Uterus (tissue), 4 donors: ENCODE results near the gene KRTAP10-8. TPM values are rescaled to one million over a fixed set of nuclear protein-coding genes. Genes with fewer than 3 reads are reported as not detected.

Experiments used
- DNase-seq, 2 donors: peaks; one replicate each; pipeline ENCODE4 v3.0.0-alpha.2; 2019 to 2020
- H3K27ac ChIP-seq, 2 donors: fragments of 200-600 bp; sonication (generic); 1 replicate in 1 of 2; 2 replicates in 1 of 2; pipeline ENCODE4 v1.5.1; 2016 to 2018
- H3K27me3 ChIP-seq, 2 donors: fragments of 200-600 bp; sonication (generic); one replicate each; pipeline ENCODE4 v1.5.1; 2018 to 2019; ENCODE audit warnings: control low read depth in 1 of 2
- H3K36me3 ChIP-seq, 2 donors: fragments of 200-600 bp; sonication (generic); one replicate each; pipeline ENCODE4 v1.5.1; 2019; ENCODE audit warnings: control low read depth in 1 of 2
- H3K4me1 ChIP-seq, 2 donors: fragments of 200-600 bp; sonication (generic); one replicate each; pipeline ENCODE4 v1.5.1; 2018 to 2019; ENCODE audit warnings: control low read depth in 1 of 2
- H3K4me3 ChIP-seq, 2 donors: fragments of 200-600 bp; sonication (generic); 1 replicate in 1 of 2; 2 replicates in 1 of 2; pipeline ENCODE4 v1.5.1; 2018 to 2019; ENCODE audit warnings: mild to moderate bottlenecking in 1 of 2
- H3K9me3 ChIP-seq, 2 donors: fragments of 200-600 bp; sonication (generic); one replicate each; pipeline ENCODE4 v1.5.1; 2019; ENCODE audit warnings: control low read depth in 1 of 2
- POLR2A ChIP-seq, 2 donors: fragments of 450-650 bp; IDR thresholded peaks; one replicate each; pipeline ENCODE4 v1.6.1; 2016; ENCODE audit warnings: antibody characterized with exemption in 2 of 2, mild to moderate bottlenecking in 1 of 2, moderate library complexity in 1 of 2
- intact Hi-C: fragments of 100-400 bp; cut with DNase I; formaldehyde crosslinking; loops from one replicate; pipeline ENCODE4 v1.15.1; 2023; ENCODE audit warnings: low total_unique reads
- total RNA-seq, 4 donors: library from RNA; depleted of rRNA in 3 of 4; stranded (reverse); fragments of >200 nt in 3 of 4; gene quantifications; one replicate each; pipeline versions ENCODE4 v1.1.0 to v1.2.4, GENCODE V29; 2014 to 2023
- TF ChIP-seq, protein P1 (sequence below), 4 experiments: fragments of 200-600 bp in 2 of 4; fragments of 450-650 bp in 2 of 4; sonication (generic) in 2 of 4; IDR thresholded peaks; one replicate each; pipeline ENCODE4 v1.5.1; 2016 to 2019; ENCODE audit warnings: antibody characterized with exemption in 4 of 4, mild to moderate bottlenecking in 2 of 4, moderate library complexity in 1 of 4
- donor health status: DM: yes; HTN: yes; CAD: no.

KRTAP10-8 gene
- total RNA-seq, 4 donors from 2014 or later, result not detected

GRCh38 chr21:44611551-44611950 lies 328 bp upstream of the KRTAP10-8 start:
- Histone ChIP-seq H3K27ac (no peak overlapping the region), H3K4me1 (no peaks in the 10 kb centered on the region), H3K27me3 (no peaks in the 10 kb centered on the region), H3K9me3 (peaks cover 0 to 2% of the 10 kb centered on the region in 2 donors), H3K36me3 (no peaks in the 10 kb centered on the region), H3K4me3 (no peak overlapping the region)
- intact Hi-C loops, result no loop called here
- no peak for DNase-seq
- TF ChIP-seq, protein P1, sequence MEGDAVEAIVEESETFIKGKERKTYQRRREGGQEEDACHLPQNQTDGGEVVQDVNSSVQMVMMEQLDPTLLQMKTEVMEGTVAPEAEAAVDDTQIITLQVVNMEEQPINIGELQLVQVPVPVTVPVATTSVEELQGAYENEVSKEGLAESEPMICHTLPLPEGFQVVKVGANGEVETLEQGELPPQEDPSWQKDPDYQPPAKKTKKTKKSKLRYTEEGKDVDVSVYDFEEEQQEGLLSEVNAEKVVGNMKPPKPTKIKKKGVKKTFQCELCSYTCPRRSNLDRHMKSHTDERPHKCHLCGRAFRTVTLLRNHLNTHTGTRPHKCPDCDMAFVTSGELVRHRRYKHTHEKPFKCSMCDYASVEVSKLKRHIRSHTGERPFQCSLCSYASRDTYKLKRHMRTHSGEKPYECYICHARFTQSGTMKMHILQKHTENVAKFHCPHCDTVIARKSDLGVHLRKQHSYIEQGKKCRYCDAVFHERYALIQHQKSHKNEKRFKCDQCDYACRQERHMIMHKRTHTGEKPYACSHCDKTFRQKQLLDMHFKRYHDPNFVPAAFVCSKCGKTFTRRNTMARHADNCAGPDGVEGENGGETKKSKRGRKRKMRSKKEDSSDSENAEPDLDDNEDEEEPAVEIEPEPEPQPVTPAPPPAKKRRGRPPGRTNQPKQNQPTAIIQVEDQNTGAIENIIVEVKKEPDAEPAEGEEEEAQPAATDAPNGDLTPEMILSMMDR (IDR thresholded peaks at IDR 0.05), result no peak
- no peak for TF ChIP-seq POLR2A (IDR thresholded peaks at IDR 0.05)

GRCh38 chr21:44612669-44613229 lies 870 bp downstream of the KRTAP10-8 start:
- Histone ChIP-seq H3K27ac (no peak overlapping the region), H3K4me1 (no peaks in the 10 kb centered on the region), H3K27me3 (no peaks in the 10 kb centered on the region), H3K4me3 (no peak overlapping the region), H3K9me3 (peaks cover 0 to 2% of the 10 kb centered on the region in 2 donors), H3K36me3 (no peaks in the 10 kb centered on the region)
- intact Hi-C loops, result no loop called here
- DNase-seq, result no peak
- TF ChIP-seq, protein P1 (IDR thresholded peaks at IDR 0.05), result no peak
- no peak for TF ChIP-seq POLR2A (IDR thresholded peaks at IDR 0.05)

DNA sequence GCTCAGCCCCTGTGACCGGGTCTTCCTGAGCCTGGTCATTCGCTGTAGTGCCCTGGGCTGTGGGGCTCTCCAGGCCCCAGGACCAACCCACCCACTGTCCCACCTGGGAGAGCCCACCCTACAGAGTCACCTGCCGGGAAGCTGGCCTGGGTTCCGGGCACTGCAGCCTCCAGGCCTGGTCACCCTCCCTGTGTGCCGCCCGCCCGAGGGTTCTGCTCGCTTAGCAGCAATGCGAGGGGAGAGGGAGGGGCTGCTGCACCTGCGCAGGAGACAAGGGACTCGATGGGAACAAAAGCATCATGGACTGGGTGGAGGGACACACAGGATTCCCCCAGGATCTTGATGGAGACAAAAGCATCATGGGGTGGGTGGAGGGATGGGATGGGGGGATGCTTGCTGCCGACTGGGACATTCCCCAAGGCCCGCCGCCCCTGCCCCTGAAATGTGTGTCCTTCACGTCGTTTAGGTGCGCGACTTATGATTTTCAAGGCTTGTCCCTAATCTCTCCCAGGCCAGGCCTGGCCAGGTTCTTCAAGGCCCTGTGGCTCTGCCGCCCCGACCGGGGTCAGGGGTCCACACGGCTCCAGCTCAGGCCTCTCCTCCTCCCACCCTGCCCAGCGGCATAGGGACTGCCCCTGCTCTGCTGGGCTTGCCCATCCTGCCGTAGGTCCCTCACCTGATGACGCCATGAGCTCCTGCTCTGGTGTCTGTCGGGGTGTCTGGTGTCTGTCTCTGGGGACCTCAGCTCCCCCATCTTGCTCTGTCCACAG lies 1.7 kb downstream of the KRTAP10-8 start:
- Histone ChIP-seq H3K9me3 (peaks cover 0 to 2% of the 10 kb centered on the region in 2 donors), H3K4me3 (no peak overlapping the region), H3K27ac (no peak overlapping the region), H3K4me1 (no peaks in the 10 kb centered on the region), H3K27me3 (no peaks in the 10 kb centered on the region), H3K36me3 (no peaks in the 10 kb centered on the region)
- TF ChIP-seq, protein P1 (IDR thresholded peaks at IDR 0.05), result no peak
- no peak for TF ChIP-seq POLR2A (IDR thresholded peaks at IDR 0.05)
- no peak for DNase-seq
- intact Hi-C loops, result no loop called here

GRCh38 chr21:44614161-44614631 lies 2.3 kb downstream of the KRTAP10-8 start:
- H3K4me3 ChIP-seq, result no peak overlapping the region
- H3K9me3 ChIP-seq, result peaks cover 0 to 1% of the 10 kb centered on the region in 2 donors
- intact Hi-C loops, result no loop called here
- H3K4me1 ChIP-seq, result no peaks in the 10 kb centered on the region
- no peak for DNase-seq
- H3K27me3 ChIP-seq, result no peaks in the 10 kb centered on the region
- TF ChIP-seq, protein P1 (IDR thresholded peaks at IDR 0.05), result no peak
- TF ChIP-seq POLR2A (IDR thresholded peaks at IDR 0.05), result no peak
- no peaks in the 10 kb centered on the region for H3K36me3 ChIP-seq
- H3K27ac ChIP-seq, result no peak overlapping the region

GRCh38 chr21:44614961-44615391 lies 3.1 kb downstream of the KRTAP10-8 start:
- H3K36me3 ChIP-seq, result no peaks in the 10 kb centered on the region
- no peak overlapping the region for H3K4me3 ChIP-seq
- no peaks in the 10 kb centered on the region for H3K4me1 ChIP-seq
- intact Hi-C loops, result no loop called here
- H3K27ac ChIP-seq, result no peak overlapping the region
- H3K27me3 ChIP-seq, result no peaks in the 10 kb centered on the region
- no peak for TF ChIP-seq POLR2A (IDR thresholded peaks at IDR 0.05)
- TF ChIP-seq, protein P1 (IDR thresholded peaks at IDR 0.05), result no peak
- no peaks in the 10 kb centered on the region for H3K9me3 ChIP-seq
- no peak for DNase-seq
